ENCODE measurements around the gene SH3BP5. TPM values are rescaled to one million over a fixed set of nuclear protein-coding genes. Genes with fewer than 3 reads are reported as not detected.

The SH3BP5 gene
- total RNA-seq, 1 donor from 2014 or later = 60.4 TPM

- DNase-seq (ENCODE audit: low spot score) = no peak
These were observed 14.8 kb upstream of the SH3BP5 start for GRCh38 chr3:15347063-15347736.

- no peak for DNase-seq (ENCODE audit: low spot score)
These were observed 14.1 kb upstream of the SH3BP5 start for GRCh38 chr3:15346516-15346915.

- DNase-seq (ENCODE audit: low spot score) = no peak
These were observed 13.3 kb upstream of the SH3BP5 start for GRCh38 chr3:15345608-15346137.

GRCh38 chr3:15345066-15345607 lies 12.8 kb upstream of the SH3BP5 start:
- peak; percentile 50 for DNase-seq (ENCODE audit: low spot score)

- no peak for DNase-seq (ENCODE audit: low spot score)
These were observed 10.6 kb upstream of the SH3BP5 start for GRCh38 chr3:15342945-15343344.

GRCh38 chr3:15342246-15342645 lies 9.9 kb upstream of the SH3BP5 start:
- DNase-seq (ENCODE audit: low spot score) = no peak

GRCh38 chr3:15341030-15341726 lies 8.8 kb upstream of the SH3BP5 start:
- DNase-seq (ENCODE audit: low spot score) = no peak

GRCh38 chr3:15339786-15340215 lies 7.4 kb upstream of the SH3BP5 start:
- DNase-seq (ENCODE audit: low spot score) = no peak

GRCh38 chr3:15339001-15339400 lies 6.6 kb upstream of the SH3BP5 start:
- no peak for DNase-seq (ENCODE audit: low spot score)

GRCh38 chr3:15337963-15338362 lies 5.6 kb upstream of the SH3BP5 start:
- DNase-seq (ENCODE audit: low spot score) = no peak

GRCh38 chr3:15336057-15336456 lies 3.7 kb upstream of the SH3BP5 start:
- no peak for DNase-seq (ENCODE audit: low spot score)

- DNase-seq (ENCODE audit: low spot score) = no peak
These were observed 1.5 kb upstream of the SH3BP5 start for GRCh38 chr3:15333956-15334263.

- no peak for DNase-seq (ENCODE audit: low spot score)
These were observed 941 bp upstream of the SH3BP5 start for GRCh38 chr3:15333099-15333955.

- DNase-seq (ENCODE audit: low spot score) = peak; percentile 35
These were observed 581 bp downstream of the SH3BP5 start for GRCh38 chr3:15331606-15332404.

GRCh38 chr3:15331072-15331605 lies 1.2 kb downstream of the SH3BP5 start:
- no peak for DNase-seq (ENCODE audit: low spot score)

- peak; percentile 42 for DNase-seq (ENCODE audit: low spot score)
These were observed 2.3 kb downstream of the SH3BP5 start for GRCh38 chr3:15330031-15330596.

GRCh38 chr3:15329046-15330005 lies 3.1 kb downstream of the SH3BP5 start:
- DNase-seq (ENCODE audit: low spot score) = no peak

- no peak for DNase-seq (ENCODE audit: low spot score)
These were observed 4.4 kb downstream of the SH3BP5 start for GRCh38 chr3:15327941-15328340.

GRCh38 chr3:15326673-15327072 lies 5.7 kb downstream of the SH3BP5 start:
- DNase-seq (ENCODE audit: low spot score) = no peak
